ENCODE results near the gene CORO2B.

CORO2B gene

GRCh38 chr15:68554721-68555678 is 23.8 kb upstream of the CORO2B start:
- no peak for DNase-seq

GRCh38 chr15:68555679-68556037 is 23.1 kb upstream of the CORO2B start:
- no peak for DNase-seq

- DNase-seq: no peak
Observed at GRCh38 chr15:68556139-68556990, 22.4 kb upstream of the CORO2B start.

GRCh38 chr15:68557469-68558317 is 21.1 kb upstream of the CORO2B start:
- DNase-seq: no peak

GRCh38 chr15:68558318-68559305 is 20.2 kb upstream of the CORO2B start:
- DNase-seq: peak in 1 of 2 donors; percentile 9

GRCh38 chr15:68559345-68560310 is 19.2 kb upstream of the CORO2B start:
- DNase-seq: peak; percentile 77 to 80

GRCh38 chr15:68560501-68561113 is 18.2 kb upstream of the CORO2B start:
- DNase-seq: no peak

- DNase-seq: no peak
Observed at GRCh38 chr15:68561171-68561900, 17.5 kb upstream of the CORO2B start.

- no peak for DNase-seq
Observed at GRCh38 chr15:68561901-68562300, 16.9 kb upstream of the CORO2B start.

- no peak for DNase-seq
Observed at GRCh38 chr15:68564173-68564572, 14.6 kb upstream of the CORO2B start.

GRCh38 chr15:68565234-68565633 is 13.6 kb upstream of the CORO2B start:
- no peak for DNase-seq

GRCh38 chr15:68565726-68566125 is 13.1 kb upstream of the CORO2B start:
- DNase-seq: no peak

- DNase-seq: no peak
Observed at GRCh38 chr15:68566377-68566954, 12.3 kb upstream of the CORO2B start.

- no peak for DNase-seq
Observed at GRCh38 chr15:68567345-68567744, 11.4 kb upstream of the CORO2B start.

- no peak for DNase-seq
Observed at GRCh38 chr15:68570974-68571373, 7.8 kb upstream of the CORO2B start.

- DNase-seq: no peak
Observed at GRCh38 chr15:68571582-68571981, 7.2 kb upstream of the CORO2B start.

GRCh38 chr15:68572309-68572708 is 6.5 kb upstream of the CORO2B start:
- DNase-seq: no peak

GRCh38 chr15:68572921-68573320 is 5.9 kb upstream of the CORO2B start:
- no peak for DNase-seq

GRCh38 chr15:68574046-68574445 is 4.7 kb upstream of the CORO2B start:
- no peak for DNase-seq
